KG1 (cell line): ENCODE results near the gene BAZ1B.
"Not testable (repeated sequence)": the region's sequence is repeated elsewhere in the genome, so short reads cannot be mapped to it uniquely, and the experiment has no call there.

ENCODE experiments used
- DNase-seq: peaks from one replicate; lab custom pipeline; 2025; lab: John Stamatoyannopoulos, UW

The BAZ1B gene

GRCh38 chr7:73503229-73503628, 18.9 kb downstream of the BAZ1B start:
- no peak for DNase-seq

GRCh38 chr7:73496626-73497025, 25.5 kb downstream of the BAZ1B start:
- DNase-seq: no peak

GRCh38 chr7:73495507-73495906, 26.6 kb downstream of the BAZ1B start:
- not testable (repeated sequence) for DNase-seq

GRCh38 chr7:73489976-73490375, 32.1 kb downstream of the BAZ1B start:
- DNase-seq: no peak

- no peak for DNase-seq
Observed at GRCh38 chr7:73487486-73487885, 34.6 kb downstream of the BAZ1B start.

GRCh38 chr7:73483171-73483570, 38.9 kb downstream of the BAZ1B start:
- DNase-seq: no peak

- no peak for DNase-seq
Observed at GRCh38 chr7:73482746-73483145, 39.3 kb downstream of the BAZ1B start.

GRCh38 chr7:73481521-73481920, 40.6 kb downstream of the BAZ1B start:
- not testable (repeated sequence) for DNase-seq

GRCh38 chr7:73478549-73478948, 43.5 kb downstream of the BAZ1B start:
- DNase-seq: no peak

- no peak for DNase-seq
Observed at GRCh38 chr7:73477376-73477775, 44.7 kb downstream of the BAZ1B start.

GRCh38 chr7:73470208-73470607, 51.9 kb downstream of the BAZ1B start:
- no peak for DNase-seq

- DNase-seq: not testable (repeated sequence)
Observed at GRCh38 chr7:73467046-73467445, 55.0 kb downstream of the BAZ1B start.

- no peak for DNase-seq
Observed at GRCh38 chr7:73466112-73466511, 56.0 kb downstream of the BAZ1B start.

- DNase-seq: no peak
Observed at GRCh38 chr7:73463966-73464365, 58.1 kb downstream of the BAZ1B start.

- no peak for DNase-seq
Observed at GRCh38 chr7:73463260-73463659, 58.8 kb downstream of the BAZ1B start.

- no peak for DNase-seq
Observed at GRCh38 chr7:73461782-73462285, 60.3 kb downstream of the BAZ1B start.

- DNase-seq: no peak
Observed at GRCh38 chr7:73454424-73454823, 67.7 kb downstream of the BAZ1B start.

- DNase-seq: no peak
Observed at GRCh38 chr7:73452999-73453635, 69.0 kb downstream of the BAZ1B start.

GRCh38 chr7:73451780-73452398, 70.2 kb downstream of the BAZ1B start:
- DNase-seq: peak; percentile 14

GRCh38 chr7:73449422-73449821, 72.7 kb downstream of the BAZ1B start:
- DNase-seq: no peak

GRCh38 chr7:73448609-73449008, 73.5 kb downstream of the BAZ1B start:
- no peak for DNase-seq

- DNase-seq: no peak
Observed at GRCh38 chr7:73447121-73447733, 74.9 kb downstream of the BAZ1B start.

- DNase-seq: no peak
Observed at GRCh38 chr7:73446682-73447081, 75.4 kb downstream of the BAZ1B start.
